K562 (cell line): ENCODE measurements around the gene WASHC4. TPM values are rescaled to one million over a fixed set of nuclear protein-coding genes. Genes with fewer than 3 reads are reported as not detected.

Experiments
- ATAC-seq: fragments of 200-7000 bp; cut with Tn5 transposase; 3 replicates; pipeline ENCODE4 v1.9.1; 2020; ENCODE audit warnings: moderate library complexity
- BruUV-seq: library from RNA; stranded (reverse); fragments of 400-500 nt; replicated peaks from 2 replicates; lab custom pipeline; 2021; lab: Mats Ljungman, UMichigan
- CTCF ChIA-PET: fragments of 300-600 bp; formaldehyde crosslinking; extraction: SDS; loops from one replicate; lab custom pipeline; 2021; ENCODE audit warnings: low intra/inter-chr PET ratio; lab: Yijun Ruan, JAX
- POLR2A ChIA-PET: fragments of 300-600, 350-650 bp; sonication (Branson Sonifier 250); formaldehyde crosslinking; extraction: SDS; loops from one replicate; lab custom pipeline; 2021; ENCODE audit warnings: antibody characterized with exemption, inconsistent platforms; lab: Yijun Ruan, JAX
- DNase-seq, 4 experiments: peaks; one replicate each; pipeline versions ENCODE4 v3.0.0 to v3.0.0-alpha.2; 2011 to 2018; ENCODE audit warnings: low spot score in 3 of 4, mixed read lengths in 3 of 4; ENCODE audit errors: extremely low read depth in 1 of 4
- FAIRE-seq: peaks from 2 replicates; lab custom pipeline; 2011; peaks lifted over from hg19 to GRCh38; lab: Jason Lieb, UNC
- H2AFZ ChIP-seq: 2 replicates; pipeline ENCODE4 v1.6.0; 2011; ENCODE audit warnings: low read depth, low read length, control low read depth, inconsistent platforms
- H3K27ac ChIP-seq: fragments of 200-600 bp; 3 replicates; pipeline ENCODE4 v1.8.0; 2011; ENCODE audit warnings: low read depth, mild to moderate bottlenecking, control low read depth, inconsistent platforms, low read length, moderate library complexity, mixed read lengths; ENCODE audit errors: extremely low read depth
- H3K27me3 ChIP-seq, 2 experiments: fragments of 300-600 bp in 1 of 2; 2 replicates in 1 of 2; 3 replicates in 1 of 2; pipeline versions ENCODE4 v1.6.0 to v1.8.0; 2011; ENCODE audit warnings: inconsistent platforms in 2 of 2, low read length in 2 of 2, mild to moderate bottlenecking in 1 of 2, mixed read lengths in 1 of 2, moderate library complexity in 1 of 2; ENCODE audit not compliant: control insufficient read depth in 2 of 2, insufficient read depth in 2 of 2
- H3K36me3 ChIP-seq: fragments of 300-600 bp; 3 replicates; pipeline ENCODE4 v1.8.0; 2011; ENCODE audit warnings: mild to moderate bottlenecking, low read length, inconsistent platforms; ENCODE audit not compliant: control insufficient read depth, insufficient read depth
- H3K4me1 ChIP-seq, 2 experiments: fragments of 200-600 bp in 1 of 2; replicated peaks in 1 of 2; 2 replicates in 1 of 2; 3 replicates in 1 of 2; pipeline versions ENCODE4 v1.5.1 to v1.8.0; 2011; ENCODE audit warnings: inconsistent platforms in 2 of 2, low read length in 2 of 2, mild to moderate bottlenecking in 1 of 2, mixed read lengths in 1 of 2, moderate library complexity in 1 of 2; ENCODE audit not compliant: control insufficient read depth in 2 of 2, insufficient read depth in 2 of 2
- H3K4me2 ChIP-seq: 2 replicates; pipeline ENCODE4 v1.6.1; 2011; ENCODE audit warnings: low read length, control low read depth, inconsistent platforms, mixed read lengths; ENCODE audit not compliant: insufficient read depth
- H3K4me3 ChIP-seq: fragments of 200-600 bp; sonication (generic), shearing (Covaris generic); 2 replicates; pipeline ENCODE4 v1.5.1; 2016; ENCODE audit warnings: control low read depth, inconsistent platforms
- H3K79me2 ChIP-seq: fragments of 200-600 bp; 3 replicates; pipeline ENCODE4 v1.8.0; 2011; ENCODE audit warnings: low read length, inconsistent platforms; ENCODE audit not compliant: control insufficient read depth, insufficient read depth
- H3K9ac ChIP-seq, 2 experiments: 2 replicates each; pipeline versions ENCODE4 v1.6.0 to v1.6.1; 2011; ENCODE audit warnings: low read depth in 2 of 2, low read length in 2 of 2, control low read depth in 1 of 2, inconsistent platforms in 1 of 2, mild to moderate bottlenecking in 1 of 2, mixed read lengths in 1 of 2; ENCODE audit not compliant: insufficient read depth in 1 of 2
- H3K9me1 ChIP-seq: one replicate; pipeline ENCODE4 v1.6.0; 2011; ENCODE audit warnings: inconsistent platforms, mild to moderate bottlenecking, low read length, moderate library complexity; ENCODE audit not compliant: control insufficient read depth, insufficient read depth
- H3K9me3 ChIP-seq: replicated peaks from 2 replicates; pipeline ENCODE4 v1.5.1; 2011; ENCODE audit warnings: low read depth, low read length, inconsistent platforms; ENCODE audit not compliant: control insufficient read depth, insufficient read depth
- H4K20me1 ChIP-seq: replicated peaks from 2 replicates; pipeline ENCODE4 v1.6.1; 2011; ENCODE audit warnings: low read length, inconsistent platforms, mixed read lengths; ENCODE audit not compliant: control insufficient read depth, insufficient read depth
- BACH1 ChIP-seq: fragments of 200-800 bp; sonication (Bioruptor generic); IDR thresholded peaks from 2 replicates; pipeline ENCODE4 v1.6.1; 2016; ENCODE audit warnings: missing genetic modification characterization, missing compliant biosample characterization
- CBX2 ChIP-seq: fragments of 200-600 bp; sonication (generic); IDR thresholded peaks from one replicate; pipeline ENCODE4 v1.6.1; 2012; ENCODE audit warnings: mild to moderate bottlenecking, low read length, inconsistent platforms; ENCODE audit not compliant: insufficient read depth, poor library complexity, severe bottlenecking
- CHD4 ChIP-seq: fragments of 200-600 bp; sonication (generic); IDR thresholded peaks from 3 replicates; pipeline ENCODE4 v1.6.1; 2012; ENCODE audit warnings: low read depth, mild to moderate bottlenecking, mixed read lengths, low read length, inconsistent platforms; ENCODE audit not compliant: insufficient read depth, insufficient replicate concordance, poor library complexity, severe bottlenecking
- HINFP ChIP-seq: fragments of 450-650 bp; conservative IDR thresholded peaks from 2 replicates; pipeline ENCODE4 v1.6.1; 2016; ENCODE audit warnings: missing genetic modification characterization, low read depth, mild to moderate bottlenecking, control low read depth, missing compliant biosample characterization
- NCOR1 ChIP-seq: fragments of 450-650 bp; IDR thresholded peaks from 2 replicates; pipeline ENCODE4 v1.6.1; 2016; ENCODE audit warnings: mild to moderate bottlenecking, moderate library complexity
- PHB ChIP-seq: fragments of 250-450 bp; sonication (Bioruptor Pico); IDR thresholded peaks from 2 replicates; pipeline ENCODE4 v1.5.0; 2021
- POLR2B ChIP-seq: fragments of 450-650 bp; IDR thresholded peaks from 2 replicates; pipeline ENCODE4 v1.6.1; 2018; ENCODE audit warnings: low read depth; ENCODE audit not compliant: partially characterized antibody
- PRMT5 ChIP-seq: sonication (generic); formaldehyde crosslinking; IDR thresholded peaks from 2 replicates; pipeline ENCODE4 v1.5.0; 2020; ENCODE audit warnings: missing genetic modification reagents
- SPI1 ChIP-seq: IDR thresholded peaks from 2 replicates; pipeline ENCODE4 v1.6.1; 2011; ENCODE audit warnings: low read depth, low read length, control low read depth, borderline replicate concordance
- TFAP4 ChIP-seq: sonication (generic); formaldehyde crosslinking; IDR thresholded peaks from 2 replicates; pipeline ENCODE4 v1.8.0; 2022; ENCODE audit warnings: missing genetic modification reagents, mild to moderate bottlenecking, moderate library complexity, borderline replicate concordance
- ZEB2 ChIP-seq: fragments of 450-650 bp; IDR thresholded peaks from 2 replicates; pipeline ENCODE4 v1.6.1; 2016
- ZMIZ1 ChIP-seq, 2 experiments: fragments of 150-350 bp in 1 of 2; IDR thresholded peaks; 2 replicates each; pipeline ENCODE4 v1.6.1; 2012 to 2016; ENCODE audit warnings: low read depth in 2 of 2, low read length in 2 of 2, mild to moderate bottlenecking in 1 of 2, moderate library complexity in 1 of 2
- WGBS: fragments of 100-300 bp; shearing (Covaris generic); methylation state at CpG from one replicate; pipeline ENCODE4 v1.1.6; 2016; ENCODE audit warnings: low coverage, mixed read lengths; ENCODE audit not compliant: insufficient coverage; ENCODE audit errors: missing lambda C conversion rate; 5-methylcytosine and 5-hydroxymethylcytosine counted together
- in situ Hi-C: fragments of 300-500 bp; cut with MboI; formaldehyde crosslinking; loops from 4 replicates; pipeline ENCODE4 v1.15.0; 2018; ENCODE audit warnings: inconsistent platforms, mixed read lengths
- intact Hi-C: fragments of 100-400 bp; cut with micrococcal nuclease; formaldehyde crosslinking; loops from 2 replicates; pipeline ENCODE4 v1.14.2; 2022
- polyA plus RNA-seq, 8 experiments: library from polyadenylated mRNA; depleted of rRNA in 4 of 8; stranded (reverse) in 5 of 8; unstranded in 3 of 8; fragments of >200 nt; fragmentation: Nextera tagmentation in 2 of 8; fragmentation: Illumina TruSeq in 1 of 8; extraction: Ambion mirVana in 2 of 8; extraction: Trizol in 1 of 8; gene quantifications; 2 replicates each; pipeline versions ENCODE4 v1.2.1 to v1.2.3, GENCODE V29; 2011 to 2014; ENCODE audit warnings: inconsistent platforms in 1 of 8, missing spikeins in 1 of 8
- total RNA-seq, 7 experiments: library from RNA; depleted of rRNA in 6 of 7; stranded (reverse); fragments of >200 nt in 6 of 7; fragmentation: Illumina TruSeq in 2 of 7; extraction: Trizol in 2 of 7; gene quantifications; 2 replicates each; pipeline versions ENCODE4 v1.2.1 to v1.2.3, GENCODE V29; 2011 to 2021; ENCODE audit warnings: low replicate concordance in 1 of 7

Gene WASHC4
- total and polyA plus RNA-seq, 9 of the 15 experiments (the other 6 are each of a cell fraction or from before 2014, with no cell fraction given) = 12.5 to 38.5 (median 21.3) TPM

- no peak for TF ChIP-seq CBX2
- TF ChIP-seq HINFP (tag) = no peak
- TF ChIP-seq ZEB2 = no peak
These were observed 106.6 kb downstream of the WASHC4 start (continued) for GRCh38 chr12:105214148-105214547.

GRCh38 chr12:105214670-105215375, 107.3 kb downstream of the WASHC4 start:
- H4K20me1 ChIP-seq = no peaks in the 10 kb centered on the region
- POLR2A ChIA-PET = no interaction called here
- H2AFZ ChIP-seq = no peak overlapping the region
- 50% methylated on average over 9 of the region's 9 CpGs for WGBS
- no peaks in the 10 kb centered on the region for H3K27me3 ChIP-seq
- FAIRE-seq = no peak
- H3K36me3 ChIP-seq = peaks cover 3% of the 10 kb centered on the region; the same call in 1 of the 3 replicates
- no peaks in the 10 kb centered on the region for H3K9me3 ChIP-seq
- no peak overlapping the region for H3K9ac ChIP-seq
- no peak for DNase-seq
- H3K4me2 ChIP-seq = no peak overlapping the region
- H3K4me3 ChIP-seq = no peak overlapping the region
- intact Hi-C loops (no loop called here), in situ Hi-C loops (no loop called here)
- H3K4me1 ChIP-seq = no peaks in the 10 kb centered on the region
- CTCF ChIA-PET = no interaction called here
- no TSS peak for BruUV-seq
- H3K79me2 ChIP-seq = no peaks in the 10 kb centered on the region
- TF ChIP-seq NCOR1 (no peak), POLR2B (no peak), BACH1 (tag) (no peak), CHD4 (no peak), SPI1 (no peak), PRMT5 (CRISPR knock-in tag) (no peak), PHB (CRISPR knock-in tag) (no peak), ZMIZ1 (IDR thresholded peaks at IDR 0.05; ENCODE audit: low read depth in 2 of 2, low read length in 2 of 2) (no peak), TFAP4 (CRISPR knock-in tag) (no peak)
- ATAC-seq = no peak
- H3K27ac ChIP-seq = no peak overlapping the region
- H3K9me1 ChIP-seq = no peaks in the 10 kb centered on the region
